PC-3 (cell line): ENCODE results near the gene NAV2. TPM values are rescaled to one million over a fixed set of nuclear protein-coding genes. Genes with fewer than 3 reads are reported as not detected.

Experiments
- ATAC-seq: fragments of 200-7000 bp; cut with Tn5 transposase; 2 replicates; pipeline ENCODE4 v1.9.1; 2020; ENCODE audit warnings: mild to moderate bottlenecking, moderate library complexity
- BruUV-seq: library from RNA; stranded (reverse); fragments of 400-500 nt; replicated peaks from 2 replicates; lab custom pipeline; 2021; lab: Mats Ljungman, UMichigan
- CTCF ChIA-PET: fragments of 300-600 bp; sonication (Branson Sonifier 250); formaldehyde crosslinking; loops from one replicate; lab custom pipeline; 2022; ENCODE audit warnings: antibody characterized with exemption; lab: Charles Lee
- POLR2A ChIA-PET: fragments of 300-600 bp; sonication (Branson Sonifier 250); formaldehyde crosslinking; loops from one replicate; lab custom pipeline; 2022; ENCODE audit warnings: antibody characterized with exemption; ENCODE audit not compliant: unreplicated experiment; lab: Charles Lee
- DNase-seq: peaks from one replicate; pipeline ENCODE4 v3.0.0-alpha.2; 2015
- H2AFZ ChIP-seq: fragments of 300-600 bp; sonication (generic); 2 replicates; pipeline ENCODE4 v1.6.0; 2016; ENCODE audit warnings: antibody characterized with exemption, low read length
- H3F3A ChIP-seq: fragments of 300-600 bp; sonication (generic); one replicate; pipeline ENCODE4 v1.6.0; 2017; ENCODE audit warnings: antibody characterized with exemption, low read length, control low read depth, mild to moderate bottlenecking; ENCODE audit not compliant: unreplicated experiment
- H3K27ac ChIP-seq: fragments of 300-600 bp; sonication (generic); 2 replicates; pipeline ENCODE4 v1.5.1; 2016; ENCODE audit warnings: mild to moderate bottlenecking, low read length
- H3K27me3 ChIP-seq: fragments of 300-600 bp; sonication (generic); 2 replicates; pipeline ENCODE4 v1.6.1; 2016; ENCODE audit warnings: low read length, mixed read lengths
- H3K36me3 ChIP-seq: fragments of 300-600 bp; sonication (generic); 2 replicates; pipeline ENCODE4 v1.6.1; 2016; ENCODE audit warnings: low read depth, mixed run types, low read length, mixed read lengths
- H3K4me1 ChIP-seq: fragments of 300-600 bp; sonication (generic); 2 replicates; pipeline ENCODE4 v1.5.1; 2016; ENCODE audit warnings: low read length; ENCODE audit not compliant: insufficient read depth
- H3K4me2 ChIP-seq: fragments of 300-600 bp; sonication (generic); 2 replicates; pipeline ENCODE4 v1.6.0; 2016; ENCODE audit warnings: low read length
- H3K4me3 ChIP-seq: fragments of 300-600 bp; sonication (generic); 2 replicates; pipeline ENCODE4 v1.5.1; 2016; ENCODE audit warnings: mild to moderate bottlenecking, low read length, mixed read lengths
- H3K79me2 ChIP-seq: fragments of 300-600 bp; sonication (generic); 2 replicates; pipeline ENCODE4 v1.6.1; 2017; ENCODE audit warnings: low read length, mixed read lengths
- H3K9ac ChIP-seq: fragments of 300-600 bp; sonication (generic); 2 replicates; pipeline ENCODE4 v1.6.0; 2016; ENCODE audit warnings: mild to moderate bottlenecking, low read length
- H3K9me2 ChIP-seq: fragments of 300-600 bp; sonication (generic); replicated peaks from 2 replicates; pipeline ENCODE4 v1.6.1; 2016; ENCODE audit warnings: mixed run types, low read length, mixed read lengths
- H3K9me3 ChIP-seq: fragments of 300-600 bp; sonication (generic); 2 replicates; pipeline ENCODE4 v1.6.1; 2016; ENCODE audit warnings: low read length, mixed read lengths
- H4K20me1 ChIP-seq: fragments of 300-600 bp; sonication (generic); 2 replicates; pipeline ENCODE4 v1.6.1; 2016; ENCODE audit warnings: low read length, mixed read lengths
- CTCF ChIP-seq: fragments of 300-600 bp; sonication (generic); conservative IDR thresholded peaks from 2 replicates; pipeline ENCODE4 v1.5.1; 2017; ENCODE audit warnings: antibody characterized with exemption, low read depth, mild to moderate bottlenecking, low read length
- EZH2 ChIP-seq: fragments of 300-600 bp; sonication (generic); IDR thresholded peaks from one replicate; pipeline ENCODE4 v1.6.1; 2017; ENCODE audit warnings: antibody characterized with exemption, mild to moderate bottlenecking, low read length; ENCODE audit not compliant: unreplicated experiment
- EZH2phosphoT487 ChIP-seq: fragments of 300-600 bp; sonication (generic); IDR thresholded peaks from 2 replicates; pipeline ENCODE4 v1.6.1; 2018; ENCODE audit warnings: mild to moderate bottlenecking, antibody characterized with exemption, low read length, borderline replicate concordance
- intact Hi-C: fragments of 100-400 bp; cut with micrococcal nuclease; formaldehyde crosslinking; loops from 2 replicates; pipeline ENCODE4 v1.9.0; 2023
- total RNA-seq: library from RNA; depleted of rRNA; stranded (reverse); fragments of >200 nt; gene quantifications from 2 replicates; pipeline ENCODE4 v1.2.3, GENCODE V29; 2014

Gene NAV2
- total RNA-seq, 1 experiment from 2014 or later: 10.4 TPM

DNA sequence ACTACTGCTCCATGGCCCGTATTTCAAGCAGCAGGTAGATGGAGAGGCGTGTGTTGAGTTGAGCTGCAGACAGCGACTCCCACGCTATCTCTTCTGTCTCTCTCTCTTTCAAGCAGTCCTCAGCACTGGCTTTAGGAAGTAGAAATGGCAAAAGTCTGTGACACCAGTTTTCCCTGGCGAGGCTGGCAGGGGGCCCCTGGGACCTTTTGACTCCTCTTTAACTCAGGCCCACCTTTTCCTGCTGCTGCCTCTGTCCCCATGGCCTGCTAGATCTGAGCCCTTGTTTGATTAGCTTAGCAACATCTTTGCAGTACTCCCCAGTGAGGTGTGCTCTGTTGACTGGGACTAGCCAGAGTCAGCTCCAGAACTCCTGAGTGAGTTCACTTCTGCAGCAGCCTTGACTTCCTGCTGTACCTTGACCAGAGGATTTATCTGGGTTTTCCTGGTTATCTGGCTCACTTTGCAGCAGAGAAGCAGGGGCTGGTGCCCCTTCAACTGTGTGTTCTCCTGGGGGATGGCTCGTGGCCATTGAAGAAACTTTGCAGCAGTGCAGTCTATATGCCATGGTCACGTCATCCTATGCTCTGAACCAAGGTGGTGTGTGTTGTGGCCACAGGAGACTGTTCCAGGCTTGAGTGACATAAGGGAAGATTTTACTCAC is 263.8 kb downstream of the NAV2 start:
- TF ChIP-seq EZH2phosphoT487 (no peak), EZH2 (no peak), CTCF (no peak)
- no peak overlapping the region for H3K9ac ChIP-seq
- no TSS peak for BruUV-seq
- no peak overlapping the region for H3K4me2 ChIP-seq
- H3K9me2 ChIP-seq: no peaks in the 10 kb centered on the region
- H2AFZ ChIP-seq: no peak overlapping the region
- H3K9me3 ChIP-seq: no peaks in the 10 kb centered on the region
- H3K27ac ChIP-seq: no peak overlapping the region
- H4K20me1 ChIP-seq: no peaks in the 10 kb centered on the region
- no peak overlapping the region for H3K4me3 ChIP-seq
- H3K36me3 ChIP-seq: no peaks in the 10 kb centered on the region
- no peaks in the 10 kb centered on the region for H3K79me2 ChIP-seq
- no peaks in the 10 kb centered on the region for H3F3A ChIP-seq
- DNase-seq (no peak), ATAC-seq (no peak)
- peaks cover 25% of the 10 kb centered on the region for H3K4me1 ChIP-seq
- no peaks in the 10 kb centered on the region for H3K27me3 ChIP-seq
- CTCF ChIA-PET: interaction anchor here (0.7 kb wide), 1 partner anchor 61 kb away, joined by 3 read pairs; no protein-coding TSS in a partner anchor
- intact Hi-C loops: no loop called here
- POLR2A ChIA-PET: no interaction called here

- H3F3A ChIP-seq: no peaks in the 10 kb centered on the region
- H3K4me2 ChIP-seq: no peak overlapping the region
- ChIA-PET CTCF (no interaction called here), POLR2A (no interaction called here)
- H2AFZ ChIP-seq: no peak overlapping the region
- TF ChIP-seq CTCF (no peak), EZH2 (no peak), EZH2phosphoT487 (no peak)
- no peaks in the 10 kb centered on the region for H4K20me1 ChIP-seq
- DNase-seq (no peak), ATAC-seq (no peak)
- BruUV-seq: no TSS peak
- intact Hi-C loops: no loop called here
- H3K27me3 ChIP-seq: no peaks in the 10 kb centered on the region
- H3K9me3 ChIP-seq: no peaks in the 10 kb centered on the region
- H3K9ac ChIP-seq: no peak overlapping the region
- H3K4me1 ChIP-seq: peaks cover 25% of the 10 kb centered on the region
- no peaks in the 10 kb centered on the region for H3K36me3 ChIP-seq
- H3K9me2 ChIP-seq: no peaks in the 10 kb centered on the region
- 0 out of 2 replicates have a peak overlapping the region, but pooled peaks have one; percentile 62 for H3K27ac ChIP-seq
- no peaks in the 10 kb centered on the region for H3K79me2 ChIP-seq
- no peak overlapping the region for H3K4me3 ChIP-seq
These were observed 265.3 kb downstream of the NAV2 start for GRCh38 chr11:19977941-19978340.
